Ecto neural progenitor cell (in vitro differentiated cells): Measurements from ENCODE around the gene EHHADH.

Experiments used
- DNase-seq: peaks from one replicate; pipeline ENCODE4 v3.0.0-alpha.2; 2018; ENCODE audit warnings: low spot score

EHHADH gene

DNA sequence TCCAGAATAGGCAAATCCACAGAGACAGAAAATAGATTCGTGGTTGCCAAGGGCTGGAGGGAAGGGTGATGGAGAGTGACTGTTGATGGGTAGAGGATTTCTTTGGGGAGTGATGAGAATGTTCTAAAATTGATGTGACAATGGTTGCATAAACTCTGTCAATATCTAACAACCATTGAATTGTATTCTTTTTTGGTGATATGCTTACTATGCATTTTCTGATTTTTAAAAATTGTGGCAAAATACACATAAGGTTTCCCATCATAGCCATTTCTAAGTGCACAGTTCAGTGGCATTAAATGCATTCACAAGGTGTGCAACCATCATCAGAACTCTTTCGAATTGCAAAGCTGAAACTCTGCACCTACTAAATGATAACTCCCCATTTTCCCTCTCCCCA, 56.8 kb downstream of the EHHADH start:
- no peak for DNase-seq

DNA sequence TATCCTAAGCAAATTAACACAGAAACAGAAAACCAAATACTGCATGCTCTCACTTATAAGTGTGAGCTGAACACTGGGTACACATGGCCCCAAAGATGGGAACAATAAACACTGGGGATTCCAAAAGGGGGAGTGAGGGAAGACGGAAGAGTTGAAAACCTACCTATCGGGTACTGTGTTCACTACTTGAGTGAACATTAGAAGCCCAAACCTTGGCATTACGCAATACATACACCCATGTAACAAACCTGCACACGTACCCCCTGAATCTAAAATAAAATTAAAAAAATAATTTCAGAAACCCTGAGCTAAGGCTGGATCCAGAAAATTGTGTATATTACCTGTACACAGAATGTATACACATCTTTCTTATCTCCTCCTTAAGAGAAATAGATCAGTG, 58.2 kb downstream of the EHHADH start:
- no peak for DNase-seq

DNA sequence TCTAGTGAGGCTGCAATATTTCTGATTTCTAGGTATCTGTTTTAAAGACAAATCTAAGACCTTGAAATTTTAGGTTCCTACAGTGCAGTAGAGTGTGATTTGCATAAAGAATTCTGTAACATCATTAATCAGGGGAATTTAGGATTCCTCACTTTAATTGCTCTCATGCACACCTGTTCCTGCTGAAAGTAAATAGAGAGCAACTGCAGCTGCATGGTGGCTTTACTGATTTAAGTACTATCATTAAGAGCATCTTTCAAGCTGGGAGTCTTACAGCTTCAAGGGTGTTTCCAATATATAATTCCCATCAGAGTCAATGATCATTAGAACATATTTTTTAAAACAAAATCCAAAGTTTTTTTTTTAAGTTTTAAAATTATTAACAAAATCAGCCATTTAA, 65.0 kb downstream of the EHHADH start:
- DNase-seq: no peak

DNA sequence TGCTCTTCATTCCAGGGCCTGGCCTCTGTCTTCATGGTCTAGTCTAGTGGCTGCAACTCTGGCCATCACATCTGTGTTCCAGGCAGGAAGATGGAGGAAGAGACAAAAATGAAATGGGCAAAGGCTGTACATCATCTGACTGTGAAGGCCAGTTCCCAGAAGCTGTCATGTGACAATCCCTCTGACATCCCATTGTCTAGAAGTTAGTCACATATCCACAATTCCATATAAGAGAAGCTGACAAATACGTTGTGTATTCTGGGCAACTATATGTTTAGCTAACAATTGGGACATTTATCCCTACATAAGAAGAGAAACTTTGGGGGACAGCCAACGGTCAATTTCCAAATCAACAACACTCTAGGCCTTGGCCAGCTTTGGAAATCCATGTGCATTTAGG, 66.5 kb downstream of the EHHADH start:
- DNase-seq: no peak

DNA sequence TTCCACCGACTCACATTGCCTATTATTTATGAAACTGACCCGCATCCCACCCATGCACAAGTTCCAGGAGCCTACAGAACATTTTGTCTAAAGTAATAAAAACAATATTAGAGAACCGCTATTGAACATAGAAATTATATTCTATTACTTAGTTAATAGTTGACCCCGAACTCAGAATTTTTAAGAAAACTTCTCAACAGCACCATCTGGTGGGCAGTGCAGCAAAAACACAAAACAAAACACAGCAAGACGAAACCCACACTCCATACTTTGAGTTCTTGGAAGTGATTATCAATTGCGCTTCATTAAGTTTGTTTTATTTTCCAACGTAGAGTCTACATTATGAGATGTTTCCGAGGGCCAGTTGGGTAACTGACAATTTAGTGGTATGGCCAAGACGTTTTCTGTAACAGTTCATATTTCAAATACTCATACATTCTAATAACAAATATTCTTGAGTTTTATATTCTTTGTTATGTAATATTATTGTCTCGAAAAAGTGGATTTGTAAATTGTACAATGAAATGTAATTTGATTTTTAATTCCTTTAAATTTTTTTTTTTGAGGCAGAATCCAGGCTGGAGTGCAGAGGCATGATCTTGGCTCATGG, 77.0 kb downstream of the EHHADH start:
- DNase-seq: peak; percentile 46

DNA sequence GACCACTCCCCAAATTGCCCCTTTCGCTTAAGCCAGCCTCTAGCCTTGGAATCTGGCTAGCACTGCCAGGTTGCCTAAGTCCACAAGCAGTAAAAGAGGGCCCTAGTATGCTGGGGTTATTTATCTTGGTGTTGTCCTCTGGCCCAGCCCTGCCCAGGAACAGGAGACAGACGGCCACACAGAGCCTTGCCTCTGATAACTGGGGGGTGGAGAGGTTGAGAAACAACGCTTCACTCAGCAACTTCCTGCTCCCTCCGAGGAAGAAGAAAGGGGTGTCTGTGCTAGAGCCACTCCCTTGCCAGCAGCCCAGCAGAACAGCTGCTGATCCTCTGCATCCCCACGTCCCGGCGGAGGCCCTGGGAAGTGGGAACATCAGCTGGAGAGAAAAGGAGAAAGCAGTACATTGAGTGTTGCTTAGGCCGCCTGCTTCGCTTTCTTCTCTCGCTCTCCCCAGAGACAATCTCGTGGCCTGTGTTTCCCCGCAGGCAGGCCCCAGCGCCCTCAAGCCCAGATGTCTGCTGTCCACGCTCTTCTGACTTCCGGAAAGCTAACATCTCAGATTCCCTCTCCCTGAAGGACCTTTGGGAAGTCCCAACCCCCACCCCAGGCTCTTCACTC, 78.4 kb downstream of the EHHADH start:
- peak; percentile 76 for DNase-seq

DNA sequence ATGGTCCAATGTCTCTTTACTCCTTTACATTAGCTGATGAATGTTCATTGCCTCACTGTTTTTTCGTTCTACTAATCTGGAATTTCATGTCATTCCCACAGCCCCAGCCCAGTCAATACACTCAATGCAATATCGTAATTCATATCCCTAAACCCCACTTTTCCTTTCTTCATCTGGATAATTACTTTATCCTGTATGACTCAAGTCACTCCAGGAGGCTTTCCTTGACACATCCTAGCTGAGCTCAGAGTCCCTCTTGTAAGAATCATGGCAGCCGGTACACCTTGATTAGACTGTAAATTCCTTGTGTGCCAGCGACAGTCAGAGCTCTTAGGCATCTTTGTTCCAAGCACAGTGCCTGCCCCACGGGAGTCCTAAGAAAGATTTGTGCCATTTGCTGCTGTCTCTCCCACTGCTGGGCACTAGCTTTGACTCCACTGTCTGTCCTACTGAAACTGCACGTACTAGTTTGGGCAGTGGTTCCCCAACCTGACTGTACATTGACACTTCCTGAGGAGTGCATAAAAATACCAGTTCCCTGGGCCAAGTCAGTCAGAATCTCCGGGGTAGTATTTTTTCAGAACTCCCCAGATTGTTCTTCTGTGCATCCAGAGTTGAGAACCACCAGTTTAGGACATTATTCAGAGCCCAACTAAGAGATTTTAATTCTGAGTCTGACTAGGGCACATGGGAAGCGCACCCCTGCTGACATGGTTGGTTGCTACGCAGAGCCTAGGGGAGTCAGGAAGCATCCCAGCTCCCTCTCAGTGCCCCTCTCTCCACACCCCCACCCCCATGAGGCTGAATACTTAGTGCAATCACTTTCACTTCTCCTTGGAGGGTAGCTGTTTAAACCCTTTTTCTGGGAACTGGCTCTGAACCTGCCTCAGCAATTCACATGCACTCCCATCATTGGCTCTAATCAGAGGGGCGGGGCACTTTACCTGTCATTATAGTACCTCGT, 81.5 kb downstream of the EHHADH start:
- DNase-seq: no peak

DNA sequence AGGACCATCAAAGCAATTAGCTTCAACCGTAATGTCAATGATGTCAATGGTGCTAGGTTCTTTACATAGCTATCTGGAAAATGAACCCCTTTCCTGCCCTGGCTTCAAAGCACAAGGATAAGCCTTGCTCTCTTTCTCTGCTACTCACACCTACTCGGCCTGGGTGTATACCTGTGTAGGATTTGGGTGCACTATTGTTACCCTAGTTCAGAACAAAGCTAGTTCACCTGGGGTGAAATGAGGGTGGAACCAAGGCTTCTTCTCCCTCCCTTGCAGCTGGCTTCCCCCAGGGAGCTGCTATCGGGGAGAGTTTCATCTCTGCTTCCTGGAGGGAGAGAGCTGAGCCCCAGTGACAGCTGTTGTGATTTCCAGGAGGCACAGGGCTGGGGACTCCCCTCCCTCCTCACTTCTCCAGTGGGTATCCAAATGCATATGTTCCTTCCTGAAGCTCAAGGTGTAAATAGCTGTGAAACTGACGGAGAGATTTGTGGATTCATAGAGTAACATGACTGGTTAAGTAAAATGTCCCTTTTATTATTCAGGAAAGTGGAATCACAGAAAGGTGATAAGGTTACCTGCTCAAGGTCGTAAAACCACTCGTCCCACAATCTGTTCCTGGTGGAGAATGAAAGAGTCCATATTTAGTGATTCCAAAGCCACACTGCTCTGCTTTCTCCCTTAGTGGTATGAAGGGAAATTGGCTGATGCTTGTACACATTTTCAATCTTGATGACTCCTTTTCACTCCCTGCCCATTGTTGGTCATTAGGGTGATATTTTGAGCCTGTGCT, 89.2 kb downstream of the EHHADH start:
- DNase-seq: no peak

DNA sequence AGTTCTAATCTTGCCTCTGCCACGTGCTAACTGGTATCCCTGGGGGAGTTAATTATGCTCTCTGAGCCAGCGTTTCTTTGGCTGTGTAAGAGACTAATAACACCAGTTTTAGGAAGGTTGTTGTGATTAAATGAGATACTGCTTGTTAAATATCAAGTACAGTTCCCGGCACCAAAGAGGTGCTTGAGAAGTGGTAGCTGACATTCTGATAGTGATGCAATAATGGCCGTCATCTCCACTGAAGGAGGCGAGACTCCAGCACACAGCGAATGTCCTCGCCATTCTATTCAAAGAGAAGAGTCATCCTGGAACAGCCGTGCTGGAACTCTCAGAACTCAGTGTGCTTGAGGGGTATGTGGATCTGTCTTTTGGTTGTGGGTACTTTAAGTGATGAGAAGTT, 91.2 kb downstream of the EHHADH start:
- no peak for DNase-seq

DNA sequence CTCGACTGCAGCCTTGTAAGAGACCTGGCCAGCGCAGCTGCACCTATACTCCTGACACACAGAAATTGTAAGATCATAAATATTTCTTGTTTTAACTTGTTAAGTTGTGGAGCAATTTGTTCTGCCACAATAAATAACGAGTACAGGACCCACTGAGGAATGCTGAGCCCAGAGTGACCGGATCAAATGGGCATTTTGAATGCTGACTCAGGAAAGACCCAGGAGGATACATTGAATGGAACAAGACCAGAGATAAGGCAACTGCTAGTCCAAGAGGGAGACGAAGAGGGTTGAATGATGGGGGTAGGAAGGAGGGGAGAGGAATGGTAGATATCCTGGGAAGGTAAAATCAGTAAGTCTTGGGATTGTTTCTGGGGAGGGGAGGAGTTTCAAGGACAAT, 92.1 kb downstream of the EHHADH start:
- DNase-seq: no peak

DNA sequence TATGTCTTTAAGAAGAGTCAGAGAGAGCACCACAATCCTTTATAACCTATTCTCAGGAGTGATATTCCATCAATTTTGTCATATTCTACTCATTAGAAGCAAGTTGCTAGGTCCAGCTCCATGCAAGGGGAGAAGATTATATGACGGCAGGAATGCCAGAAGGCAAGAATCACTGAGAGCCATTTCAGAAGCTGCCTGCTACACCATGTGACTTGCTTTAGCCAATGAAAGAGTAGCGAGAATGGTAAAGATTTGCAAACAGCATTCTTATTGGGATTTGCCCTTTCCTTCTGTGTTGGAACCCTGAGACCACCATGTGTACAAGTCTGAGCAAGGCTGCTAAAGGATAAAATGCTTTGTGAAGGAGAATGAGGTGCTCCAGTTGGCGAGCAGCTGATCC, 96.5 kb downstream of the EHHADH start:
- DNase-seq: no peak

DNA sequence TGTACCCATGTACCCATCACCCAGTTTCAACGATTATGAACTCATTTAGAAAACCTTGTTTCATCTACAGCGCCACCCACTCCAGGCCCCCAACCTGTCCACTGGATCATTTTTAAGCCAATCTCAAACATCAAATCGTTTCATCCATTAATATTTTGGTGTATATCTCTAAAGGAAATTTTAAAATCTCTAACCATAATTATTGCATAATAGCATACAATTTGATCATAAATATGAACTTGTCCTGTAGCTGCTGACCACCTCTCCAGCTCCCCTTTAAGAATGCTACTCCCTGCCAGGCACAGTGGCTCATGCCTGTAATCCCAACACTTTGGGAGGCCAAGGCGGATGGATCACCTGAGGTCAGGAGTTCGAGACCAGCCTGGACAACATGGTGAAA, 98.2 kb downstream of the EHHADH start:
- no peak for DNase-seq

DNA sequence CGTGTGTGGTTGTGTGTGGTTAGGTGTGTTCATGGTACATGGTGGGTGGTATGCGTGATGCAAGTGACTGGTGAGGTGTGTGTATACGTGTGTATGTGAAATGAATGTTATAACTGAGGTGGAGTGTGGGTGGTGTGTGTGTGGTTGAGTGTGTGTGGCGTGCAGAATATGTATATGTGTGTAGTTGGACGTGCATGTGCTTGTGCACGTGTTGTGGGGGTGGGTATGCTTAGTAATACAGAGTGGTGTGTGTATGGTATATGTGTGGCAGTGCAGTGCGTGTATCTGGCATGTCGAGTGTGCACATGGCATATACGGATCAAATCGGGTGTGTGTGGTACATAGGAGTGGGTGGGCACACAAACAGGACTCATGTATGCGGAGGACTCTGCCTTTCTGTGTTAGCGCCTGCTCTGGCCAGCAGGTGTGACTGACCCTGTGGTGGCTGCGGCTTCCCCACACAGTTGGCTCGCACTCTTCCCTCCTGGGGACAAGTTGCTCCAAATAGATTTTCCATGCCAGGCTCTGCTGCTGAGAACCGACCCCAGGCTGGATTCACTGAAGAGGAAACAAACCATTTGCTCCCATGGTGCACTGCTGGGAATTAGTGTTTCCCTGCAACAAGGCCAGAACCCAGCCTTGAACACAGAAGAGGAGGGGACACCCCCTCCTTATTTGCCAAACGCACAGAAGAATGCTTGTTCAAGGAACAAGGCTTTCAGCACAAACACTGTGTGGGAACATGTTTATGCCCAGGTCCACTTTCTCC, 99.8 kb downstream of the EHHADH start:
- peak; percentile 55 for DNase-seq

DNA sequence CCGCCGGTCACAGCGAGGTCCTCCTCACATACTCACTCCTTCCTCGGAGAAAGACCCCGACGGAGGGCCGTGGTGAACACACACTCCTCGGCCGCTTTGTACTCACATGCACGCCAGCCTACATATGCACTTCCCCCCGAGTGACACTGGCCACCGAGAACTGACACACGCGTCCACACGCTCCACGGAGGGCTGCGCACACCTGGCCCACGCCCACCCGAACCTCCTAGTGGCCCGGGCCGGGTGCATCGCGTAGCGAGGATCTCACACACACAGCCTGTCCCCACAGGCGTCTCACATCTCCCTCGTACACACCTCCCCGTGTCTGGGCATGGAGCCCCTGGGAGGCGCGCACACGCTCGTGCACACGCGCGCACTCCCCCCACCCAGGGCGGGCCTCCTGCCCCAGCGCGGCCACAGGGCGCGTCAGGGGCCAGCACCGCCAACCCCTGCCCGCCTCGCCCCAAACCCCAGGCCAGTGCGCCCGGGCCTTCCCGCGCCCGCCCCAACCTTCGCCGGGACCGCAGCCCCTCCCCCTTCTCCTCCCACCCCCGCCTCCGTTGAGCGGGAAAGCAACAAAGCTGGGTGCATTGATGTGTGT, 100.6 kb downstream of the EHHADH start:
- DNase-seq: peak; percentile 64

DNA sequence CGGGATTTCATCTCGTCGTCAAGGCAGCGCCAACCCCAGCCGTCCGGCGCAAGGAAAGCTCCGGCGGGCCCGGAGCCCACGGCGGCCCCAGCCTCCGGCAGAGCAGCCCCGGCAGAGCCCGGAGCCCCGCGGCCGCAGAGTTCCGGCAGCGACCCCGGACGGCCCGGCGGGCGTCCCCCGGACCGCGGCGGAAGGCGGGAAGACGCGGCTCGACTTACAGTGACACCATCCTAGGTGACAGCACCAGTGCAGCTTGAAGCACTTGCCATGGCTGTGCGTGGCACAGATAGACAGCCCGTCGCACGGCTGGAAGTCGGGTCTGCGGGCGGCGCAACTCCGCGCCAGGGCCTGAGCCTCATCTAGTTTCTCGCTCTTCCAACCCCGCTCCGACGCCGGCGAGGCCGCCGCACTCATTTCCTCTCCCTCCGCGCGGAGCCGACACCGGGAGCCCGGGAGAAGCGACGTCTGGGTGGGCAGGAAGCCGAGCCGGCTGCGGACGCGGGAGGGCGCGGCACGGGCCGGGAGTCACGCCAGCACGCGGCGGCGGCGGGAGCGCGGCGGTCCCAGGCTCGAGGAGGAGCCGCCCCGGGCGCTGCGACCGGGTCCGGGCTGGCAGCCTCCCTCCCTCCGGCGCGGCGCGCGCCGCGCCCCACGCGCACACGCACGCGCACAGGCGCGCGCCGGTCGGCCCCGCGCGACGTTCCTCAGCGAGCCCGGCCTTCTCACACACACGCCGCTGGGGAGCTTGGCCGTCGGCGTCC, 101.3 kb downstream of the EHHADH start, which contains the start of gene C3orf70:
C3orf70 (minus strand) TSS at position 651 of the 761 bp plus-strand sequence; CDS start at position 414, 237 bp downstream.
- DNase-seq: peak; percentile 76

DNA sequence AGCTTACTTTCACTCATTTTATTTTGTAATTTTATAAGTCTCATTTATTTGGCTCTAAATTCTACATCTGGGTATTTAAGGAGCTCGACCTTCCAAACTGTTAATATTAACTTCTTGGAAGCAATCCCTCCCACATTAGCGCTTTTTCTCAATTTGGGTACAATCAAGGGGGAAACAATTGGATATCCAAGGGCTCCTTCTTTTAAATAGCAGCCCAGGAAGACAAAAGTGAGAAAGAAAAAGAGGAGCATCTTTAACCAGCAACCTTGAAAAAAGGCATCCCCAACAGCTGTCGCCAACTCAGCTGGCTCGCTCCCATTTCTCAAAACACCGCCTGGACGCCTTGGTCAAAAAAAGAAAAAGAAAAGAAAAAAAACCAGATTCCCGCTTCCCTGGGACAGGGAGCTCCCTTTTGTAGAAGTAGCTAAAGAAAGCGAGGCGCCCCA, 101.9 kb downstream of the EHHADH start:
- DNase-seq: no peak

DNA sequence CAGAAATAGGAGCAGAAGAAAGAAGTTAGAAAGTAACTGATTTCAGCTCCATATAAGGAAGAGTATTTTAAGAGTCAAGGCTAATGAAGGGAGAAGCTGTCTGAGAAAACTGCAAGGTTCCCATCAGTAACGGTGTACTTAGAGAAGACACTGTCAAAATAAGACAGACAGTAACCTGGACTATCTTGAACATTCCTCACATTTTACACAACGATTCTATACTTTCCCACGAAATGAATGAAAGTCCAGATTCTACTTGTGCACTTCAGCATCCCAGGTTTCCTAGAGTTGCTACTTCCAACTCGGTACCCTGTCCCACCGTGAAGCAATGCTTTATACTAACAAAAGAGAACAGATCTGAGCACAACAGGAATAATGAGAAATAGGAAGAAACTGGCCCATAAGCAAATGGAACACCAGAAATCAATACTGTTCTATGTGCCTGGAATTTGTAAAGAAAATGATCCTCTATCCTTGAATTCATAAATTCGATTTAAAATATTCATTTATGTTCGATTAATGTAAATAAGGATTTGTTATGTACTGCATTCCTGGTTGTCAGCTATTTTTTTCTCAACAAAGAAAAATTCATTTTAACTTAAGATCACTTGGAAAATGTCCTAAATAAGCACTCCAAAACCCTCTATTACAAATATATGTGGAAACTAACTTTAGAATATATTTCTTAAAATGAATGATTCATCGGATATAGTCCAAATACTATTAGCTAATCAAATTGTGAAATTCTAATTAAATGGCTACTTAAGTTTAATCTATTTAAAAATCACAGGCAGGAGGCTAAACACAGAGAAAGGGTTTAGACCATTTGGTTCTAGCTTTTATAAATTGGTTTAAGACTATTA, 102.5 kb downstream of the EHHADH start:
- no peak for DNase-seq

DNA sequence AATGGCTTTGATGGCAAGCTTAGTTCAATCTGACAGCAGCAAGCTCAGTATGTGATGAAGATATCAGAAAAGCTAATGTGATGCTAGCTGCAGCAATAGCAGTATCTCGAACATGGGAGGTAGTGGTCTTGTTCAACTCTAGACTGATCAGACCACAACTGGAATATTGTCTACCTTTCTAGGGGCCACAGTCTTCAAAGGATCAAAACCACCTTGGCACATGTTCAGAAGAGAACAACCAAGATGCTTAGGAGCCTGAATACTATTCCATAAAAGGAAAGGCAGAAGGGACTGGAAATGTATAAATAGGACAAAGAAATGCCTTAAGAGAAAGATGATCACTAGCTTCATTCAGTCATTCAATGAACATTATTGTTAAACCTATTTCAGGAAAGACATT, 103.3 kb downstream of the EHHADH start:
- no peak for DNase-seq

DNA sequence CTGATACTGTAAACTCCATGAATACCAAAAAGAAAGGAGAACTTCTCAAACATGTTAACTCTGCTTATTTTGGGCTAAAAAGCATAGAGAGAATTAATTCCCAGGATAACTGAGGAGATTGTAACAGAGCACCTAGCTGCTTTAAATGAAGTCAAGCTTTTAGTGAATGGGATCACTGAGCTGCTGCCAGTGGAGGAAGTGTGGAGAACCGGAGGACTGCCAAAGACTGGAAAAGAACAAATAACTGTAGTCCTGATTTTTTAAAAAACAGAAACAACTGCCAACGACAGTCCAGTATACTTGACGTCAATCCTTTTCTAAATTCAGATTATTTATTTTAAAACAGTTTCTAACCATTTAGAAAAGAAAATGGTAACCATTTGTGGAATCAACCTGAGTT, 104.3 kb downstream of the EHHADH start:
- no peak for DNase-seq
